Stimulated activated CD4-positive, alpha-beta T cell treated with anti-CD3 and anti-CD28 coated beads, Interleukin-4, amount 100 ng/mL, for 24 hours (primary cell): ENCODE data around the gene ROS1.
"Not testable (repeated sequence)": the region's sequence is repeated elsewhere in the genome, so short reads cannot be mapped to it uniquely, and the experiment has no call there.

Source experiments
- DNase-seq: peaks from one replicate; pipeline ENCODE4 v3.0.0-alpha.2; 2020

Gene ROS1

DNA sequence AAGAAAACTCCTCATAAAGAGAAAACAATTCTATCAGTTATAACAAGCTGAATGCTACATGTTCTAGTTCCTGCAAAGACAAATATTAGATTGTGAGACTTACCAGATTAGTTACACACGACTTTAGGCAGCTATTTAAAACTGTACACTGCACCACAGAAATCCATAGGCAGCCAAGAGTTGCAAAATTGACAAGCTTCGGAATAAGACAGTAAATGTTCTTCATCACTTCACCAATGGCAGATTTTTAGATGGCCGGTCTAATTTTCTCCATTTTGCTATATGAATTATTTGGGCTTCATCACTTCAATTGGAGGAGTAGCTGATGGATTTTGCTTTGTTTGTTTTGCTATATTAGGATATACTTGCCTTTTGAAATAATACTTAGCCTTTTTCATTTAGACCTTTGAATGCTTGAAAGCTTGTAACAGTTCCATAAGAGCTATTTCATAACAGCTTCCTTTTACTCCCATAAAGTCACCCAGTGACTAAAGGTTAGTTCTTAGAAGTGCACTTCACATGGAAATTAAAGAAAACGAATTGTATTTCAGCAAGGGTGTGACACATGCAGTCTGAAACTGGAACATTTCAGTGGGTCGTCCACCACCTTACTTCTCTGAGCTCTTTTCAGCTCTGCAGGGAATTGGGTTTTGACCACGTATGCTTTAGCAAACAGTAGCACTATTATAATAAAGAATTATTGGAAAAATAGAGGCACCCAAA is at the start of gene ROS1:
Gene ROS1 (minus strand): TSS at position 512 of the 723 bp plus-strand sequence. CDS start 286 bp downstream, at position 226.
- DNase-seq, result no peak

DNA sequence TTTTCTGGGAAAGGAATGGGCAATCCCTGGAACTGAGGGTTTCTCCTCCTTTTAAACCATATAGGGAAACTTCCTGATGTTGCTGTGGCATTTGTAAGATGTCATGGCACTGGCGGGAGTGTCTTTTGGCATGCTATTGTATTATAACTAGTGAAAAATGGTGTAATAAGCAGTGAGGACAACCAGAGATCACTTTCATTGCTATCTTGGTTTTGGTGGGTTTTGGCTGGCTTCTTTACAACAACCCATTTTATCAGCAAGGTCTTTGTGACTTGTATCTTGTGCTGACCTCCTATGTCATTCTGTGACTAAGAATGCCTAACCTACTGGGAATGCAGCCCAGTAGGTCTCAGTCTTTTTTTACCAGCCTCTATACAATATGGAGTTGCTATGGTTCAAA is 47.7 kb upstream of the ROS1 start:
- DNase-seq, result no peak

- DNase-seq, result no peak
These were observed 46.9 kb upstream of the ROS1 start for GRCh38 chr6:117472667-117473066.

DNA sequence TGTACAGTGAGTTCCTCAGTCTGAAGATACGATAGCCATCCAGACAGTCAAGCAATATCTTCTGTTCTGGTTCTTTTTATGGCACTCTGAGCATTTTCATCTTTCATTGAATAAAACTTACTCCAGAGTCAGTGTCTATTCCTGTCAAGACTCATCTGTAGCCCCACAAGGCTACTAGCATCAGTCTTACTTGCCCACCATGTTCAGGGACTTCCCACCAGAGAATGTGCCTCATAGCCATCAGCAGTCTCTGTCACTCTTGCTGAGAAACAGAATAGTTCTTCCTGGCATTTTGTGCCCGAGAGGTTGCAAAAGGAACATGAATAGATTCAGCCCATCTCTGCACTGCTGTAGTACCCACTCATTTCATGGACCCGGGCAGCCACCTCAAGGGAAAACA is 44.0 kb upstream of the ROS1 start:
- no peak for DNase-seq

GRCh38 chr6:117469356-117469755 is 43.6 kb upstream of the ROS1 start:
- no peak for DNase-seq

GRCh38 chr6:117468527-117468926 is 42.8 kb upstream of the ROS1 start:
- not testable (repeated sequence) for DNase-seq

DNA sequence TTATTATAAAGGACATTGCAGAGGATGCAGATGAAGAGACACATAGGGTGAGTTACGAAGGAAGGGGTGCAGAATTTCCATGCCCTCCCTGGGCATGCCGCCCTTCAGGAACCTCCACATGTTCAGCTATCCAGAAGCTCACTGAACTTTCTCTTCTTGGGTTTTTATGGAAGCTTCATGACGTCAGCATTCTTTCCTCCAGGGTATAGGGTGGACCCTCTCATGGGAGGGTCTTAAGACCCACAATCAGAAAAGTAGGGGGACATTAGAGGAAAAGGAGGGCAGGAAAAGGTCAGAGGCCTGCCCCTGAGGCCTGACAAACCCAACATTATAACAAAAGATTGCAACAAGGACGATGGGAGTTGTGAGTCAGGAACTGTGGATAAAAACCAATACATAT is 42.1 kb upstream of the ROS1 start:
- no peak for DNase-seq

DNA sequence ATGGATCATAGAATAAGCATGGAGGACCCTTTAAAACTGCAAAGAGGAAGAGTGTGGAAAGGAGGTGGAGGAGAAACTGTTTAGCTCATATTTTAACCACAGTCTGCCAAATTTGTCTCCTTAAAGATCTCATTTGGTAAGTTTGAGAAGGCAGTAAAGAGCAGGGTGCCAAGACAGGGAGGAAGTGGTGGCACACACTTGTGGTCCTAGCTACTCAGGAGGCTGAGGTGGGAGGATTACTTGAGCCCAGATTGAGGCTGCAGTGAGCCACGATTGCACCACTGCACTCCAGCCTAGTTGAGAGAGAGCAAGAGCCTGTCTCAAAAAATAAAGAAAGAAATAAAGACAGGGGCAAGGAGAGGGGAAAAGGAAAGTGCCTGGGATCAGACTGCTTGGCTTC is 39.9 kb upstream of the ROS1 start:
- no peak for DNase-seq

GRCh38 chr6:117464700-117465099 is 39.0 kb upstream of the ROS1 start:
- no peak for DNase-seq

DNA sequence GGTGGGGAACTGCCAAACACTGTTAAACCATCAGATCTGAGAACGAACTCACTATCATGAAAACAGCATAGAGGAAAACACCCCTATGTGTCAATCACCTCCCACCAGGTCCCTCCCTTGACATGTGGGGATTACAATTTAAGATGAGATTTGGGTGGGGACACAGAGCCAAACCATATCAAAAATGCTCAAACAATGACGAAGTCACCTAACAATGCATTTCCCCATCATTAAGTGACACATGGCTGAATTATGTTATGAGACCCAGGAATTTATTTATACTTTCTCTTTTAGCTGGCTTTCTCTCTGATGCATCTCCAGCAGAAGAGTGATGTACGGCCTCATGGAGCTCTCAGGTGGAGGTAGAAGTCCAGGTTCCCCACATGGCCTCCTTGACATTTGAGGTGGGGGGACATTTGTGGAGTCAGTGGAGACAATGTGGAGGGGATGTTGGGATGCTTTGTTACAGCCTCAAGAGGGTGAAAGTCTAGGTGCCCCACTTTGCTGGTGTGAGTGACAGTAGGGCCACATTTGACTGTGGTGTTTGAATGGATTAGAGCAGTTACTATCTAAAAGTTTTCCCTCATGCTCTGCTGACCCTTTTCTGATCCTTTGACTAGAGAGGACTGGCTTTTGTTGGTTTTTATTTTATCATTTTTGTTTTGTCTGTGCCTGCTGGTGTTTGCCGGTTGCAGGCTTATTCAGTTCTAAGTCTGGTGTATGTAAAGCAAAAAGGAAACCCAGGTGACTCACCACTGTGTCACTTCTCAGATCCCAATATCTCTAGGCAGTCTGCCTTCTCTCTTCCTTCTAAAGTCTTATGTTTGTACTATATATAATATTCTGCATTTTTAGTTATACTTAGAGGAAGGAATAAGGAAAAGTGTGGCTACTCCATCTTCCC is 38.3 kb upstream of the ROS1 start:
- peak; percentile 14 for DNase-seq

DNA sequence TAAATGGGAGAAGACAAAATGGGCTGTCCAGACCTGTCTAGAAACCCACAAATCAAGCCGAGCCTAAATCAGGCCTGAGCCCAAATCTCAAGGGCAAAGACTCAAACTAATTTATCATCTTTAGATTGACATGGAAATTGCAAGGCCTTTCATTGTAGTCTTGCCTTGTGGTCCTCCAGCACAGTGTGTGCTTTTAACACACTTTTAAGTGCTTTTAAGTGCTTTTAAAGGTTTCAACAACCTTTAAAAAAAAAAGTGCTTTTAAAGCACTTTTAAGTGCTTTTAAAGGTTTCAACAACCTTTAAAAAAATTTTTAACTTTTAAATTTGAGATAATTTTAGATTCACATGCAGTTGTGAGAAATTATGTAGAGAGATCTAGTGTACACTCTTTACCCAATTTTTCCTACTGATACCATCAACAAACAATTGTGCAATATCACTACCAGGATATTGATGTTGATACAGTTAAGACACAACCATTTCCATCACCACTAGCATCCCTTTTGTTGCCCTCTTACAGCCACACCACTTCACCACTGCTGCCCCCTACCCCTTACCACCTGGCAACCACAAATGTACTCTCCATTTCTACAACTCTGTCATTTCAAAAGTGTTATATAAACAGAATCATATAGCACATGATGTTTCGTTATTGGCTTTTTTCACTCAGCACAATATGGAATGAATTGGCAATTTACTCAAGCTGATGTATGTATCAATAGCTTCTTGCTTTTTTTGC is 33.6 kb upstream of the ROS1 start:
- no peak for DNase-seq

DNA sequence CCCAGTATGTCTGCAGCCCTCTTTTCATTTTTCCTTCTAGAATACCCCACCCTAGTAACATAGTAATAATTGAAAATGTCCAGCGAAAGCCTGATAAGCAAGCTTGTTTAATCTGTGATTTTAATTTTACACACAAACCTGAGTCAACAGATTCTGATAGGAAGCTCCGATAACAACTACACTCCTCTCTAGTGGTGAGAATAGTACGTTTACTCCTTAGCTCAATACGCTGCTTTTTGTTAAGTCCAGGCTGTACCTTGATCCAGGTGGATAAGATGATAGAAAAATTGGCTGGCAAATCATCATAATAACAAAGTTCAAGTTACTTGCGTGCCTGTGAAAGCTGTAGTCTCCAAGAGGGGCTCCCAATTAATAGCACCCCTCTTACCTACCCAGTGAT is 31.3 kb upstream of the ROS1 start:
- no peak for DNase-seq

GRCh38 chr6:117456250-117456649 is 30.5 kb upstream of the ROS1 start:
- DNase-seq, result no peak

DNA sequence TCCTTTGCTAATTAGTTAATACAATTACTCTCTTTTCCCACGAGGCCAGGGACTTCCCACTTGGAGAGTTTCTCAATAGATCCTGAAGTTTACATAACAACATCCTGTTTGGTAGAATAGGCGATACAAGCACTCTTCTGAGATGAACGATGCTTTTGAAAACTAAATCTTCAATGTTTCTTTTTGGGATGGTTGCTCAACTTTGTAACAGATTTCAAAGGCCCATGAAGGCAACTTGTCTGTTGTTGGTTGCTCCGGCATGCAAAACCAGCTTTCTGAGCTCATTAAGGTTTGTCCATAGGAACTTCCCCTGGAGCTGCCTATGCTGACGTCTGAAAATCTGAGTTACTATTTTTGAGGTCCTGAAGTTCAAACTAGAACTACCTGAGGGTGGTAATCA is 25.9 kb upstream of the ROS1 start:
- DNase-seq, result no peak

DNA sequence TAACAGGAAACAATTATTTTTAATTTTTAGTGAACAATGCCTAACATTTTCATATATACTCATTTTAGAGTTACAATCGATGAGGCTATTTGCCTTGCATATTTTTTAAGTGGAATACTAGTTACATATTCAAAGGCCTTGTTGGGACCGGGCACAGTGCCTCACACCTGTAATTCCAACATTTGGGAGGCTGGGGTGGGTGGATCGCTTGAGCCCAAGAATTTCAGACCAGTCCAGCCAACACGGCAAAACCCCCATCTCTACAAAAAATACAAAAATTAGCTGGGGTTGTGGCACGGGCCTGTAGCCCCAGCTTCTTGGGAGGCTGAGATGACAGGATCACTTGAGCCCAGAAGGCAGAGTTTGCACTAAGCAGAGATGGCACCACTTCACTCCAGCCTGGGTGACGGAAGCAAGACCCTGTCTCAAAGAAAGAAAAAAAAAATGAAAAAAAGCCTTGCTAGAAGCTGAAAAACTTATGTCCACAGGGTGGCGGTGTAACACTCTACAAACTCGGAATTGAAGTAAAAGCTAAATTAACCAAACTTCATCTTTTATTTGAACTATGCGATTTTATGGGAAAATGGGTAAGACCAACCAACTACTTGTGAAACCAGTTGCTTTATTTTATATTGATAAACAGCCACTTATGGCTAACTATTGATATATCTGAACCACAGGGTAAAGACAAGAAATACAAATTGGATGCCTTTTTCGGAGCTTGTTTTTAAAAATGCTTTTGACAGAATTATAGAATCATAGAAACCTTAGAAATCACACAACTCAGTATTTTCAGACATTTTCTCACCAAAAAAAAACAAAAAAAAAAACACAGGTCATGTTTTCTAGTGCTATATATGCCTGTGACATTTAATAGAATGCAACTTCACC is 24.1 kb upstream of the ROS1 start:
- peak; percentile 73 for DNase-seq

DNA sequence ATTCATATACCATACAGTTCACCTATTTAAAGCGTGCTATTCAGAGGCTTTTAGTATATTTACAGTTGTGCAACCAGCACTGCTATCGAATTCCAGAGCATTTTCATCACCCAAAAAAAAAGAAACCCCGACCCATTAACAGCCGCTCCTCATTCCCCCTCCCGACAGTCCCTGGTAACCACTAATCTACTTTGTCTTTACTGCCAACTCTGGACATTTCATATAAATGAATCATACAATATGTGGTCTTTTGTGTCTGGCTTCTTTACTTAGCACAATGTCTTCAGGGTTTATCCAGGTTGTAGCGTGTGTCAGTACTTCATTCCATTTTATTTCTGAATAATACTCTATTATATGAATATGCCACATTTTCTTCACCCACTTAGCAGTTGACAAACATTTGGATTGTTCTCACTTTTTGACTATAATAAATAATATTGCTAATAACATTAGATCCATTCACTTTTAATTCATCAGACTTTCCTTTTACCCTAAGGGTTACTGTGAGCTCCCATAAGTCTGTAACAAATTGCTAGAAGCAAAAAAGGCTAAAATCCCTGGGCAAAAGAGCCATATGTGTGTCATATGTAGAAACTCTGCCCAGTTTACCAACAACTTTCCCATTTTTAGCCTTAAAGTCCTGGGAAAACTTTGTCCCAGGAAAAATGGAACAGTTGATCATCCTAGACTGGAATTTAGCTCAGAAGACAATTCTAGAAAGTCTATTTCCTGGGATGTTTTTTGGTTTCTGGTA is 23.2 kb upstream of the ROS1 start:
- DNase-seq, result no peak

DNA sequence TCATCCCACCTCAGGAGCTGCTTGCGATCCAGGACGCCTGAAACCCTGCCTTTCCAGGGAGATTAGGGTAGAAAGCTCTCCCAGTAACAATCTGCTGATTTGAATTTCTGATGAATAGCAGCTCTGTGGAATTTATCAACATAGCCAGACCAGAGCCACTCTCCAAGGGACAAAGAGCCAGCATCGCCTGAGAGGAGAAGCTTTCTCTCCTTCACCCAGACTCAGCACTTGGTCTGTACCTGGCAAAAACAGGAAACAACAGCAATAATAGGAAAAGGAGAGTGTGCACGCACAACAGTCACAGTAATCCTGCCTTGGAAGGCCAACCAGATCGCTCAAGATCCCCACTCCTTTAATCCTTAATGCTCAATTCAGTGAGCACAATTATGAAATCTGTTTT is 22.3 kb upstream of the ROS1 start:
- DNase-seq, result no peak

DNA sequence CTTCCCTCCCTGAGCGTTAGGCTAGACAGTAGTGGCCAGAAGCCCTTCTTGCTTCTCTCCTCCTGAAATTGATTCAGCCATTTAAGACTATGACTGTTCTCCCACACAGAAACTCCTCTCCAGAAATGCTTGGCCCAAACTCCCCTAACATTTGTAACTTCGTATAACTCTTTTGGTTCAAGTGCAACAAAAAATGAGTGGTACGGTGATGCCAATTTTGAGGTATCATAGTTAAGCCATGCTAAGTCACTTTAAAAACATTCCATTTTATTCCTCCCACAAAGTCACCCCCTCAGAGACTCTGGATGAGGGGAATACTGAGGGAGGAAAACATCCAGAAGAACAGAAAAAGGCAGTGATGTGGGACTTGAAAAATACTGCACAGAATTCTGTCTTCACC is 21.1 kb upstream of the ROS1 start:
- no peak for DNase-seq

- no peak for DNase-seq
These were observed 18.9 kb upstream of the ROS1 start for GRCh38 chr6:117444600-117444999.

DNA sequence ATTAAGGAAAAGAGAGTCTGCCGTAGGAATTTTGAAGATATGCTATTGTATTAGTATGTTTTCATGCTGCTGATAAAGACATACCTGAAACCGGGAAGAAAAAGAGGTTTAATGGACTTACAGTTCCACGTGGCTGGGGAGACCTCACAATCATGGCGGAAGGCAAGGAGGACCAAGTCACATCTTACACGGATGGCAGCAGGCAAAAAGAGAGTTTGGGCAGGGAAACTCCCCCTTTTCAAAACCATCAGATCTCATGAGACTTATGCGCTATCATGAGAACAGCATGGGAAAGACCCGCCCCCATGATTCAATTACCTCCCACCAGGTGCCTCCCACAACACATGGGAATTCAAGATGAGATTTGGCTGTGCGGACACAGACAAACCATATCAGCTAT is 16.6 kb upstream of the ROS1 start:
- not testable (repeated sequence) for DNase-seq

DNA sequence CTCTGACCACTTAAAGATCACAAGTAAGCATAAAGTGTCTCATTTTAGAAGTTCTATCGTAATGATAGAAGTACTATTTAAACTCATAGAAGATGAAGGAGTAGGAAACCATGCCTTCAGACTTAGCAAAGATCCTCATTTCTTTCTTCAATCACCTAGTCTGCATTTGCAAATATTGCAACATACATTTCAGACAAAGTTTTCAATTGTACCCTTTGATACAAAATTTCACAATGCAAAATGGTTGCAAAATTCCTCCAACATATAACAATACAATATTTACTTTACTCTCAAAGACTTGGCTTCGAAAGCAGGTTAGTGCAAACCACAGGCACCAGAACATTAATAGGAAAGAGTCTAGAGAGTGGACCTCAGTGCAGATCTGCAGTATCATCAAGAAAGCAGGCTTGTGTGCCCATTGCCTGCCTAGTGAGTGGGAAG is 16.1 kb upstream of the ROS1 start:
- DNase-seq, result no peak
